K562 (cell line): ENCODE results near the gene SLFNL1. TPM values are rescaled to one million over a fixed set of nuclear protein-coding genes. Genes with fewer than 3 reads are reported as not detected.
A peak's percentile ranks its signal among the peaks of the same experiment; 100 is the strongest.

ENCODE experiments used
- BHLHE40 ChIP-seq: IDR thresholded peaks from 2 replicates; pipeline ENCODE4 v1.6.1; 2011; ENCODE audit warnings: low read length, improper control_type of control experiment
- EGR1 ChIP-seq: fragments of 450-650 bp; conservative IDR thresholded peaks from 2 replicates; pipeline ENCODE4 v1.6.1; 2017; ENCODE audit warnings: mild to moderate bottlenecking
- FOSL1 ChIP-seq: fragments of 200-800 bp; sonication (Bioruptor generic); conservative IDR thresholded peaks from 2 replicates; pipeline ENCODE4 v1.6.1; 2016; ENCODE audit warnings: missing genetic modification characterization, missing compliant biosample characterization
- FOXJ2 ChIP-seq: fragments of 200-800 bp; sonication (Bioruptor generic); IDR thresholded peaks from 2 replicates; pipeline ENCODE4 v1.6.1; 2016; ENCODE audit warnings: missing genetic modification characterization, missing compliant biosample characterization
- KDM2B ChIP-seq: fragments of 250-450 bp; sonication (Bioruptor Pico); IDR thresholded peaks from 2 replicates; pipeline ENCODE4 v1.8.0; 2021; ENCODE audit warnings: mild to moderate bottlenecking, moderate library complexity
- KDM4B ChIP-seq, 2 experiments: fragments of 450-650 bp in 1 of 2; sonication (generic) in 1 of 2; IDR thresholded peaks; 2 replicates each; pipeline ENCODE4 v1.6.1; 2016 to 2017; ENCODE audit warnings: borderline replicate concordance in 2 of 2, antibody characterized with exemption in 1 of 2, low read depth in 1 of 2, mild to moderate bottlenecking in 1 of 2
- L3MBTL2 ChIP-seq: fragments of 450-650 bp; IDR thresholded peaks from 2 replicates; pipeline ENCODE4 v1.6.1; 2016; ENCODE audit warnings: mild to moderate bottlenecking, moderate library complexity
- MAFF ChIP-seq: IDR thresholded peaks from 2 replicates; pipeline ENCODE4 v1.6.1; 2012; ENCODE audit warnings: low read length, improper control_type of control experiment
- MAFG ChIP-seq: fragments of 450-650 bp; conservative IDR thresholded peaks from 2 replicates; pipeline ENCODE4 v1.6.1; 2016; ENCODE audit warnings: missing genetic modification characterization, missing compliant biosample characterization
- MAFK ChIP-seq: IDR thresholded peaks from 2 replicates; pipeline ENCODE4 v1.6.1; 2011; ENCODE audit warnings: low read length, improper control_type of control experiment
- MTA1 ChIP-seq: fragments of 450-650 bp; IDR thresholded peaks from 2 replicates; pipeline ENCODE4 v1.6.1; 2017; ENCODE audit warnings: borderline replicate concordance
- POLR2H ChIP-seq: IDR thresholded peaks from 2 replicates; pipeline ENCODE4 v1.6.1; 2016; ENCODE audit warnings: missing genetic modification characterization, low read depth, mild to moderate bottlenecking, control low read depth, missing compliant biosample characterization, moderate library complexity
- RAD51 ChIP-seq: fragments of 450-650 bp; IDR thresholded peaks from 2 replicates; pipeline ENCODE4 v1.7.1; 2016; ENCODE audit warnings: low read depth, mild to moderate bottlenecking, borderline replicate concordance
- SIN3B ChIP-seq: fragments of 450-650 bp; IDR thresholded peaks from 2 replicates; pipeline ENCODE4 v1.6.1; 2017; ENCODE audit warnings: low read depth, mild to moderate bottlenecking, moderate library complexity
- TAF15 ChIP-seq: fragments of 200-400 bp; formaldehyde crosslinking; IDR thresholded peaks from 2 replicates; pipeline ENCODE4 v1.6.1; 2017; ENCODE audit warnings: mild to moderate bottlenecking, low read depth, low read length, moderate library complexity
- TOE1 ChIP-seq, 2 experiments: fragments of 450-650 bp in 1 of 2; sonication (generic) in 1 of 2; formaldehyde crosslinking in 1 of 2; IDR thresholded peaks; 2 replicates each; pipeline versions ENCODE4 v1.7.1 to v1.8.0; 2016 to 2022; ENCODE audit warnings: borderline replicate concordance in 2 of 2, mild to moderate bottlenecking in 2 of 2, antibody characterized with exemption in 1 of 2, inconsistent platforms in 1 of 2, low read depth in 1 of 2, missing genetic modification reagents in 1 of 2, moderate library complexity in 1 of 2
- ZBTB8A ChIP-seq: fragments of 450-650 bp; IDR thresholded peaks from 2 replicates; pipeline ENCODE4 v1.6.1; 2018; ENCODE audit warnings: mild to moderate bottlenecking, moderate library complexity; ENCODE audit not compliant: partially characterized antibody
- ZFP30 ChIP-seq: fragments of 250-450 bp; sonication (Bioruptor Pico); IDR thresholded peaks from 2 replicates; pipeline ENCODE4 v1.8.0; 2022; ENCODE audit warnings: moderate library complexity, mild to moderate bottlenecking, inconsistent platforms, borderline replicate concordance
- ZNF217 ChIP-seq: sonication (generic); formaldehyde crosslinking; IDR thresholded peaks from 2 replicates; pipeline ENCODE4 v1.8.0; 2022; ENCODE audit warnings: mild to moderate bottlenecking, missing genetic modification reagents
- ZNF23 ChIP-seq: fragments of 250-450 bp; sonication (Bioruptor Pico); IDR thresholded peaks from 2 replicates; pipeline ENCODE4 v1.4.0; 2020; ENCODE audit warnings: mild to moderate bottlenecking
- ZNF551 ChIP-seq: fragments of 250-450 bp; sonication (Bioruptor Pico); IDR thresholded peaks from 2 replicates; pipeline ENCODE4 v1.5.0; 2021; ENCODE audit warnings: mild to moderate bottlenecking, moderate library complexity
- polyA plus RNA-seq, 8 experiments: library from polyadenylated mRNA; depleted of rRNA in 4 of 8; stranded (reverse) in 5 of 8; unstranded in 3 of 8; fragments of >200 nt; fragmentation: Nextera tagmentation in 2 of 8; fragmentation: Illumina TruSeq in 1 of 8; extraction: Ambion mirVana in 2 of 8; extraction: Trizol in 1 of 8; gene quantifications; 2 replicates each; pipeline versions ENCODE4 v1.2.1 to v1.2.3, GENCODE V29; 2011 to 2014; ENCODE audit warnings: inconsistent platforms in 1 of 8, missing spikeins in 1 of 8
- total RNA-seq, 7 experiments: library from RNA; depleted of rRNA in 6 of 7; stranded (reverse); fragments of >200 nt in 6 of 7; fragmentation: Illumina TruSeq in 2 of 7; extraction: Trizol in 2 of 7; gene quantifications; 2 replicates each; pipeline versions ENCODE4 v1.2.1 to v1.2.3, GENCODE V29; 2011 to 2021; ENCODE audit warnings: low replicate concordance in 1 of 7
- TF ChIP-seq, protein P1 (sequence below): fragments of 450-650 bp; IDR thresholded peaks from 2 replicates; pipeline ENCODE4 v1.6.1; 2016
- TF ChIP-seq, protein P2 (sequence below), 2 experiments: fragments of 450-650 bp; conservative IDR thresholded peaks; 2 replicates each; pipeline ENCODE4 v1.6.1; 2017; ENCODE audit warnings: mild to moderate bottlenecking in 2 of 2, moderate library complexity in 2 of 2
- TF ChIP-seq, protein P3 (sequence below): fragments of 150-350 bp; conservative IDR thresholded peaks from 2 replicates; pipeline ENCODE4 v1.6.1; 2014; ENCODE audit warnings: low read length

The SLFNL1 gene
- total and polyA plus RNA-seq, 9 of the 15 experiments (the other 6 are each of a cell fraction or from before 2014, with no cell fraction given), result 0.05 to 0.14 (median 0.06) TPM; not detected in 5

GRCh38 chr1:40981691-40982448 lies 39.7 kb downstream of the SLFNL1 start (continued):
- TF ChIP-seq POLR2H (no peak), SIN3B (no peak), KDM4B (IDR thresholded peaks at IDR 0.05; ENCODE audit: borderline replicate concordance in 2 of 2, low read depth in 1 of 2) (no peak), MAFK (no peak), EGR1 (no peak), TOE1 (IDR thresholded peaks at IDR 0.05; ENCODE audit: borderline replicate concordance) (no peak), TOE1 (CRISPR knock-in tag; IDR thresholded peaks at IDR 0.05; ENCODE audit: borderline replicate concordance, low read depth) (no peak), ZBTB8A (no peak), TAF15 (no peak), FOXJ2 (no peak), FOSL1 (tag) (no peak), ZFP30 (CRISPR knock-in tag) (no peak), L3MBTL2 (peak; percentile 48; the same call in 1 of the 2 replicates), ZNF23 (no peak), RAD51 (0 out of 2 replicates have a peak, but pooled peaks have one; percentile 30), MAFF (no peak), ZNF217 (CRISPR knock-in tag) (no peak), BHLHE40 (0 out of 2 replicates have a peak, but pooled peaks have one; percentile 10), KDM2B (CRISPR knock-in tag) (no peak), MTA1 (no peak), MAFG (tag) (no peak), ZNF551 (no peak)
- TF ChIP-seq, protein P1, sequence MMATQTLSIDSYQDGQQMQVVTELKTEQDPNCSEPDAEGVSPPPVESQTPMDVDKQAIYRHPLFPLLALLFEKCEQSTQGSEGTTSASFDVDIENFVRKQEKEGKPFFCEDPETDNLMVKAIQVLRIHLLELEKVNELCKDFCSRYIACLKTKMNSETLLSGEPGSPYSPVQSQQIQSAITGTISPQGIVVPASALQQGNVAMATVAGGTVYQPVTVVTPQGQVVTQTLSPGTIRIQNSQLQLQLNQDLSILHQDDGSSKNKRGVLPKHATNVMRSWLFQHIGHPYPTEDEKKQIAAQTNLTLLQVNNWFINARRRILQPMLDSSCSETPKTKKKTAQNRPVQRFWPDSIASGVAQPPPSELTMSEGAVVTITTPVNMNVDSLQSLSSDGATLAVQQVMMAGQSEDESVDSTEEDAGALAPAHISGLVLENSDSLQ, result peak; percentile 75
- TF ChIP-seq, protein P2, sequence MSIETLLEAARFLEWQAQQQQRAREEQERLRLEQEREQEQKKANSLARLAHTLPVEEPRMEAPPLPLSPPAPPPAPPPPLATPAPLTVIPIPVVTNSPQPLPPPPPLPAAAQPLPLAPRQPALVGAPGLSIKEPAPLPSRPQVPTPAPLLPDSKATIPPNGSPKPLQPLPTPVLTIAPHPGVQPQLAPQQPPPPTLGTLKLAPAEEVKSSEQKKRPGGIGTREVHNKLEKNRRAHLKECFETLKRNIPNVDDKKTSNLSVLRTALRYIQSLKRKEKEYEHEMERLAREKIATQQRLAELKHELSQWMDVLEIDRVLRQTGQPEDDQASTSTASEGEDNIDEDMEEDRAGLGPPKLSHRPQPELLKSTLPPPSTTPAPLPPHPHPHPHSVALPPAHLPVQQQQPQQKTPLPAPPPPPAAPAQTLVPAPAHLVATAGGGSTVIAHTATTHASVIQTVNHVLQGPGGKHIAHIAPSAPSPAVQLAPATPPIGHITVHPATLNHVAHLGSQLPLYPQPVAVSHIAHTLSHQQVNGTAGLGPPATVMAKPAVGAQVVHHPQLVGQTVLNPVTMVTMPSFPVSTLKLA (conservative IDR thresholded peaks at IDR 0.05), result peak; percentile 29 to 50; a peak in 2 of 4 replicates
- TF ChIP-seq, protein P3, sequence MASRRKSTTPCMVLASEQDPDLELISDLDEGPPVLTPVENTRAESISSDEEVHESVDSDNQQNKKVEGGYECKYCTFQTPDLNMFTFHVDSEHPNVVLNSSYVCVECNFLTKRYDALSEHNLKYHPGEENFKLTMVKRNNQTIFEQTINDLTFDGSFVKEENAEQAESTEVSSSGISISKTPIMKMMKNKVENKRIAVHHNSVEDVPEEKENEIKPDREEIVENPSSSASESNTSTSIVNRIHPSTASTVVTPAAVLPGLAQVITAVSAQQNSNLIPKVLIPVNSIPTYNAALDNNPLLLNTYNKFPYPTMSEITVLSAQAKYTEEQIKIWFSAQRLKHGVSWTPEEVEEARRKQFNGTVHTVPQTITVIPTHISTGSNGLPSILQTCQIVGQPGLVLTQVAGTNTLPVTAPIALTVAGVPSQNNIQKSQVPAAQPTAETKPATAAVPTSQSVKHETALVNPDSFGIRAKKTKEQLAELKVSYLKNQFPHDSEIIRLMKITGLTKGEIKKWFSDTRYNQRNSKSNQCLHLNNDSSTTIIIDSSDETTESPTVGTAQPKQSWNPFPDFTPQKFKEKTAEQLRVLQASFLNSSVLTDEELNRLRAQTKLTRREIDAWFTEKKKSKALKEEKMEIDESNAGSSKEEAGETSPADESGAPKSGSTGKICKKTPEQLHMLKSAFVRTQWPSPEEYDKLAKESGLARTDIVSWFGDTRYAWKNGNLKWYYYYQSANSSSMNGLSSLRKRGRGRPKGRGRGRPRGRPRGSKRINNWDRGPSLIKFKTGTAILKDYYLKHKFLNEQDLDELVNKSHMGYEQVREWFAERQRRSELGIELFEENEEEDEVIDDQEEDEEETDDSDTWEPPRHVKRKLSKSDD, result no peak
